GM12878 (cell line): Measurements from ENCODE around the gene GH2. TPM values are rescaled to one million over a fixed set of nuclear protein-coding genes. Genes with fewer than 3 reads are reported as not detected.

Experiments
- CUX1 ChIP-seq: IDR thresholded peaks from 2 replicates; pipeline ENCODE4 v1.6.1; 2012; ENCODE audit warnings: improper control_type of control experiment, low read depth, low read length; ENCODE audit not compliant: insufficient replicate concordance
- DPF2 ChIP-seq: fragments of 450-650 bp; IDR thresholded peaks from 2 replicates; pipeline ENCODE4 v1.6.1; 2017; ENCODE audit warnings: mild to moderate bottlenecking
- E4F1 ChIP-seq: fragments of 450-650 bp; IDR thresholded peaks from 2 replicates; pipeline ENCODE4 v1.6.1; 2018; ENCODE audit warnings: borderline replicate concordance, mild to moderate bottlenecking; ENCODE audit not compliant: partially characterized antibody
- EGR1 ChIP-seq, 2 experiments: IDR thresholded peaks; 1 replicate in 1 of 2; 2 replicates in 1 of 2; pipeline ENCODE4 v1.6.1; 2011 to 2012; ENCODE audit warnings: low read depth in 2 of 2, low read length in 2 of 2, borderline replicate concordance in 1 of 2, mild to moderate bottlenecking in 1 of 2, moderate library complexity in 1 of 2
- GATAD2B ChIP-seq: fragments of 450-650 bp; conservative IDR thresholded peaks from 2 replicates; pipeline ENCODE4 v1.6.1; 2017; ENCODE audit warnings: low read depth, mild to moderate bottlenecking, moderate library complexity
- KLF5 ChIP-seq: fragments of 450-650 bp; IDR thresholded peaks from 2 replicates; pipeline ENCODE4 v1.6.1; 2014; ENCODE audit warnings: mild to moderate bottlenecking; ENCODE audit not compliant: partially characterized antibody
- MEF2A ChIP-seq: IDR thresholded peaks from 2 replicates; pipeline ENCODE4 v1.6.1; 2011; ENCODE audit warnings: low read depth, mild to moderate bottlenecking, low read length, moderate library complexity; ENCODE audit not compliant: insufficient read depth
- MEF2B ChIP-seq: fragments of 450-650 bp; IDR thresholded peaks from 2 replicates; pipeline ENCODE4 v1.6.1; 2018; ENCODE audit warnings: mild to moderate bottlenecking, moderate library complexity; ENCODE audit not compliant: partially characterized antibody, poor library complexity, severe bottlenecking
- NKRF ChIP-seq: fragments of 450-650 bp; conservative IDR thresholded peaks from 2 replicates; pipeline ENCODE4 v1.6.1; 2017; ENCODE audit warnings: mild to moderate bottlenecking, moderate library complexity
- NR2C1 ChIP-seq: fragments of 450-650 bp; IDR thresholded peaks from 2 replicates; pipeline ENCODE4 v1.6.1; 2017; ENCODE audit warnings: antibody characterized with exemption, mild to moderate bottlenecking, moderate library complexity
- NR2C2 ChIP-seq: IDR thresholded peaks from 2 replicates; pipeline ENCODE4 v1.6.1; 2011; ENCODE audit warnings: borderline replicate concordance, low read depth; ENCODE audit not compliant: control insufficient read depth, insufficient read length
- POU2F2 ChIP-seq: IDR thresholded peaks from 3 replicates; pipeline ENCODE4 v1.6.1; 2011; ENCODE audit warnings: low read depth, mild to moderate bottlenecking, low read length, borderline replicate concordance
- RELA ChIP-seq: fragments of 450-650 bp; IDR thresholded peaks from 2 replicates; pipeline ENCODE4 v1.8.0; 2014; ENCODE audit warnings: borderline replicate concordance; ENCODE audit not compliant: partially characterized antibody
- RELB ChIP-seq: fragments of 450-650 bp; IDR thresholded peaks from 2 replicates; pipeline ENCODE4 v1.6.1; 2017; ENCODE audit warnings: low read depth, mild to moderate bottlenecking, moderate library complexity
- SREBF1 ChIP-seq: IDR thresholded peaks from 2 replicates; pipeline ENCODE4 v1.6.1; 2012; ENCODE audit warnings: mild to moderate bottlenecking, low read length
- TCF12 ChIP-seq: IDR thresholded peaks from 2 replicates; pipeline ENCODE4 v1.6.1; 2011; ENCODE audit warnings: low read depth, mild to moderate bottlenecking, low read length
- ZNF274 ChIP-seq: IDR thresholded peaks from one replicate; pipeline ENCODE4 v1.8.0; 2011; ENCODE audit not compliant: insufficient read length, insufficient read depth
- polyA plus RNA-seq, 11 experiments: library from polyadenylated mRNA; depleted of rRNA in 4 of 11; unstranded in 6 of 11; stranded (reverse) in 5 of 11; fragments of >200 nt; fragmentation: Nextera tagmentation in 4 of 11; fragmentation: Illumina TruSeq in 1 of 11; extraction: Ambion mirVana in 4 of 11; extraction: Trizol in 1 of 11; gene quantifications; 1 replicate in 1 of 11; 2 replicates in 10 of 11; pipeline versions ENCODE4 v1.2.1 to v1.2.3, GENCODE V29; 2011 to 2016; ENCODE audit warnings: inconsistent platforms in 2 of 11, missing spikeins in 2 of 11, low read depth in 1 of 11
- total RNA-seq, 4 experiments: library from RNA; depleted of rRNA in 3 of 4; stranded (reverse); fragments of >200 nt in 3 of 4; fragmentation: Illumina TruSeq in 1 of 4; extraction: Trizol in 1 of 4; gene quantifications; 2 replicates each; pipeline versions ENCODE4 v1.2.1 to v1.2.3, GENCODE V29; 2013 to 2021

The GH2 gene
- total and polyA plus RNA-seq, 10 of the 15 experiments (the other 5 are each of a cell fraction or from before 2014, with no cell fraction given), result not detected

GRCh38 chr17:63842540-63843386, 39.0 kb downstream of the GH2 start, which contains the start of gene SMARCD2 (continued):
- TF ChIP-seq DPF2, result peak; percentile 85
- peak; percentile 17 for TF ChIP-seq CUX1
- peak; percentile 98 for TF ChIP-seq GATAD2B
- peak; percentile 92 for TF ChIP-seq NKRF
- peak; percentile 94 for TF ChIP-seq KLF5
- TF ChIP-seq NR2C2, result peak; percentile 90
- peak; percentile 94 for TF ChIP-seq RELB
- TF ChIP-seq RELA, result peak; percentile 77
- TF ChIP-seq TCF12, result 0 out of 2 replicates have a peak, but pooled peaks have one; percentile 13
- TF ChIP-seq NR2C1, result peak; percentile 100
- peak; percentile 95 for TF ChIP-seq SREBF1
- peak; percentile 37 for TF ChIP-seq MEF2B
- 0 out of 2 replicates have a peak, but pooled peaks have one; percentile 25 for TF ChIP-seq MEF2A
- peak; percentile 72; the same call in 1 of the 3 replicates for TF ChIP-seq POU2F2
- TF ChIP-seq E4F1, result peak; percentile 85
- TF ChIP-seq EGR1 (IDR thresholded peaks at IDR 0.05; ENCODE audit: borderline replicate concordance in 1 of 2, low read depth in 2 of 2, low read length in 2 of 2), result peak in 1 of 2 experiments; percentile 76; a peak in 2 of 3 replicates
- no peak for TF ChIP-seq ZNF274
